ENCODE data around the gene TFAP2C.

Gene TFAP2C

DNA sequence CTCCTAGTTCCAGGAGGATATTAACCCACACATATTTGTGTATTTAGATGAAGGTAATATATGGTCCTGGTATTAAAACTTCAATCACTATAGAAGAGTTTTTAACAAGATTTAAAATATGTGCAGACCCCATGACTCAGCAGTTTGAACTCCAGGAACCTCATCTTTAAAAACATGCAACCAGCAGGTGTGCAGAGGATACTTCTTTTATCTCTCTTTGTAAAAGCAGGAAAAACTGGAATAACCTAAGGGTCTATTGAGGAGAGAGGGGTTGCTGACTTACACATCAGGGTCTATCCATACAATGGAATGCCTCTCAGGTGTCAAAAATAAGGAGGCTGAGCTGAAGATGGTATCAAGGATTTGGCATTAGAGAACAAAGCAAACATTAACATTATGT is 36.9 kb upstream of the TFAP2C start:
- H3K4me1 ChIP-seq (ENCODE audit: low read length) = no peaks in the 10 kb centered on the region
- H3K36me3 ChIP-seq (replicated peaks; ENCODE audit: insufficient read depth, low read length) = no peaks in the 10 kb centered on the region
- no peaks in the 10 kb centered on the region for H3F3A ChIP-seq (ENCODE audit: insufficient read depth, low read length)
- H4K20me1 ChIP-seq (ENCODE audit: insufficient read depth, low read length) = no peaks in the 10 kb centered on the region
- no peak overlapping the region for H2AFZ ChIP-seq (ENCODE audit: low read length)
- H3K4me2 ChIP-seq (ENCODE audit: low read depth, low read length) = no peak overlapping the region
- H3K4me3 ChIP-seq (ENCODE audit: low read length) = no peak overlapping the region
- no peaks in the 10 kb centered on the region for H3K9me2 ChIP-seq (replicated peaks; ENCODE audit: insufficient read depth, low read length)
- H3K27me3 ChIP-seq (replicated peaks; ENCODE audit: insufficient read depth, low read length) = no peaks in the 10 kb centered on the region
- no peak overlapping the region for H3K27ac ChIP-seq (ENCODE audit: low read length)
- no peak for DNase-seq
- no peak overlapping the region for H3K9ac ChIP-seq (ENCODE audit: low read length)
- H3K9me3 ChIP-seq (replicated peaks; ENCODE audit: insufficient read depth, low read length) = no peaks in the 10 kb centered on the region
- H3K79me2 ChIP-seq (ENCODE audit: low read length) = no peaks in the 10 kb centered on the region
- TF ChIP-seq EZH2 (optimal IDR thresholded peaks at IDR 0.05; ENCODE audit: low read depth, low read length) = no peak
- no peak for TF ChIP-seq EZH2phosphoT487 (IDR thresholded peaks at IDR 0.05; ENCODE audit: low read length)
- TF ChIP-seq, protein P1, sequence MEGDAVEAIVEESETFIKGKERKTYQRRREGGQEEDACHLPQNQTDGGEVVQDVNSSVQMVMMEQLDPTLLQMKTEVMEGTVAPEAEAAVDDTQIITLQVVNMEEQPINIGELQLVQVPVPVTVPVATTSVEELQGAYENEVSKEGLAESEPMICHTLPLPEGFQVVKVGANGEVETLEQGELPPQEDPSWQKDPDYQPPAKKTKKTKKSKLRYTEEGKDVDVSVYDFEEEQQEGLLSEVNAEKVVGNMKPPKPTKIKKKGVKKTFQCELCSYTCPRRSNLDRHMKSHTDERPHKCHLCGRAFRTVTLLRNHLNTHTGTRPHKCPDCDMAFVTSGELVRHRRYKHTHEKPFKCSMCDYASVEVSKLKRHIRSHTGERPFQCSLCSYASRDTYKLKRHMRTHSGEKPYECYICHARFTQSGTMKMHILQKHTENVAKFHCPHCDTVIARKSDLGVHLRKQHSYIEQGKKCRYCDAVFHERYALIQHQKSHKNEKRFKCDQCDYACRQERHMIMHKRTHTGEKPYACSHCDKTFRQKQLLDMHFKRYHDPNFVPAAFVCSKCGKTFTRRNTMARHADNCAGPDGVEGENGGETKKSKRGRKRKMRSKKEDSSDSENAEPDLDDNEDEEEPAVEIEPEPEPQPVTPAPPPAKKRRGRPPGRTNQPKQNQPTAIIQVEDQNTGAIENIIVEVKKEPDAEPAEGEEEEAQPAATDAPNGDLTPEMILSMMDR (IDR thresholded peaks at IDR 0.05; ENCODE audit: low read length) = no peak

DNA sequence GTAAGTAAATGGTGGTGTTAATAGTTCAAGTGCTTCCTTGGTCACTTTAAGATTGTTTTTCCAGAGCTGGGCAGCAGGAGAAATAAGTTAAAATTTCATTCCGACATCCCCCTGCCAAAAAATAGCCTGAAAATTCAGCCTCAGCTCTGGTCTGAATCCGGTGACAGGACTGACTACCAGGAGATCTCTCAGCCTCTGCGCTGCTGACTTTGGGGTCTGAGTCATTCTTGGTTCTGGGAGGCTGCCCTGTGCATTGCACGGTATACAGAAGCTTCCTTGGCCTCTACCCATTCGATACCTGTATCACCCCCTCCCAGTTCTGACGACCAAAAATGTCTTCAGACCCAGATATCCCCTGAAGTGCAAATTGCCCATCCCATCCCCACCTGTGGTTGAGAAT is 36.3 kb upstream of the TFAP2C start:
- Histone ChIP-seq H3K4me1 (ENCODE audit: low read length) (no peaks in the 10 kb centered on the region), H3F3A (ENCODE audit: insufficient read depth, low read length) (no peaks in the 10 kb centered on the region), H3K27me3 (replicated peaks; ENCODE audit: insufficient read depth, low read length) (no peaks in the 10 kb centered on the region), H4K20me1 (ENCODE audit: insufficient read depth, low read length) (no peaks in the 10 kb centered on the region), H3K9me3 (replicated peaks; ENCODE audit: insufficient read depth, low read length) (no peaks in the 10 kb centered on the region), H3K36me3 (replicated peaks; ENCODE audit: insufficient read depth, low read length) (no peaks in the 10 kb centered on the region), H3K9me2 (replicated peaks; ENCODE audit: insufficient read depth, low read length) (no peaks in the 10 kb centered on the region), H3K27ac (ENCODE audit: low read length) (no peak overlapping the region), H3K4me2 (ENCODE audit: low read depth, low read length) (no peak overlapping the region), H3K4me3 (ENCODE audit: low read length) (no peak overlapping the region), H3K79me2 (ENCODE audit: low read length) (no peaks in the 10 kb centered on the region), H3K9ac (ENCODE audit: low read length) (no peak overlapping the region), H2AFZ (ENCODE audit: low read length) (no peak overlapping the region)
- TF ChIP-seq EZH2phosphoT487 (IDR thresholded peaks at IDR 0.05; ENCODE audit: low read length) (no peak), EZH2 (optimal IDR thresholded peaks at IDR 0.05; ENCODE audit: low read depth, low read length) (no peak)
- TF ChIP-seq, protein P1 (IDR thresholded peaks at IDR 0.05; ENCODE audit: low read length) = no peak
- DNase-seq = no peak

DNA sequence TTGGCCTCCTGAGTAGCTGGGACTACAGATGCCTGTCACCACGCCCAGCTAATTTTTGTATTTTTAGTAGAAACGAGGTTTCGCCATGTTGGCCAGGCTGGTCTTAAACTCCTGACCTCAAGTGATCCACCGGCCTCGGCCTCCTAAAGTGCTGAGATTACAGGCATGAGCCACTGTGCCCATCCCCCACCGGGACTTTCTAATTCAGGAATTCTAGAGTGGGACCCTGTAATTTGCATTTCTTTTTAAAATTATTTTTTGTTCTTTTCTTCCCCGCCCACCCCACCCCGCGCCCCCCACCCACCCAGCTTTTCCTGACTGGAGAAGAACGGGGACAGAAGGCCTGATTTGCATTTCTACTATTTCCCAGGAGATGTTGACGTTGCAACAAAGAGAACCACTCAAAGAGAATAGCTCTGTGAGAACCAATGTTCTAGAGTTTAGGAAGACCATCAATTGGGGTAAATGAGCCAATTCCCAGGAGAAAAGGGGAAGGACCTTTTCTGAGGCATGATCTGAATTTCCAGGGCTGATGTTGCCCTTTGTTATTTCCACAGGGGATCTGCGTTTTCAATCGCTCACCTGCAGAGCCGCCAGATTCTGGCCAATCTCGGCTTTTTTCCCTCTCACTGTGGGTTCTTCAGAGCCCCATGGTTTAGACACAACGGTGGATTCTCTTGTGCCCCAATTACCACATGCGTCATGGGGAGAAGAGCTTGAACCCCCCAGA is 33.2 kb upstream of the TFAP2C start:
- no peak overlapping the region for H2AFZ ChIP-seq (ENCODE audit: low read length)
- no peak overlapping the region for H3K4me2 ChIP-seq (ENCODE audit: low read depth, low read length)

More for the DNA sequence above, 33.2 kb upstream of the TFAP2C start:
- Histone ChIP-seq H3K9ac (ENCODE audit: low read length) (no peak overlapping the region), H3K79me2 (ENCODE audit: low read length) (no peaks in the 10 kb centered on the region), H3F3A (ENCODE audit: insufficient read depth, low read length) (no peaks in the 10 kb centered on the region), H3K4me3 (ENCODE audit: low read length) (no peak overlapping the region), H4K20me1 (ENCODE audit: insufficient read depth, low read length) (no peaks in the 10 kb centered on the region), H3K9me3 (replicated peaks; ENCODE audit: insufficient read depth, low read length) (no peaks in the 10 kb centered on the region), H3K9me2 (replicated peaks; ENCODE audit: insufficient read depth, low read length) (no peaks in the 10 kb centered on the region), H3K4me1 (ENCODE audit: low read length) (no peaks in the 10 kb centered on the region), H3K27me3 (replicated peaks; ENCODE audit: insufficient read depth, low read length) (no peaks in the 10 kb centered on the region), H3K36me3 (replicated peaks; ENCODE audit: insufficient read depth, low read length) (no peaks in the 10 kb centered on the region), H3K27ac (ENCODE audit: low read length) (no peak overlapping the region)
- DNase-seq = no peak
- TF ChIP-seq EZH2phosphoT487 (IDR thresholded peaks at IDR 0.05; ENCODE audit: low read length) = no peak
- TF ChIP-seq EZH2 (optimal IDR thresholded peaks at IDR 0.05; ENCODE audit: low read depth, low read length) = no peak
- TF ChIP-seq, protein P1 (IDR thresholded peaks at IDR 0.05; ENCODE audit: low read length) = no peak

All from MM.1S (cell line).